Aorta (tissue), 5 donors: ENCODE measurements around the gene TRIM67. TPM values are rescaled to one million over a fixed set of nuclear protein-coding genes. Genes with fewer than 3 reads are reported as not detected.

Source experiments
- ATAC-seq: fragments of 200-7000 bp; cut with Tn5 transposase; one replicate; pipeline ENCODE4 v1.9.1; 2022; ENCODE audit warnings: moderate library complexity; ENCODE audit not compliant: low FRiP score
- DNase-seq, 2 donors: peaks; one replicate each; pipeline ENCODE4 v3.0.0-alpha.2; 2020
- H3K27ac ChIP-seq, 2 donors: one replicate each; pipeline ENCODE4 v1.5.1; 2013; ENCODE audit warnings: low read length in 2 of 2, mild to moderate bottlenecking in 2 of 2, moderate library complexity in 2 of 2, control low read depth in 1 of 2, inconsistent platforms in 1 of 2, low read depth in 1 of 2
- H3K27me3 ChIP-seq, 2 donors: one replicate each; pipeline ENCODE4 v1.6.1; 2013; ENCODE audit warnings: control low read depth in 1 of 2, low read length in 1 of 2, mild to moderate bottlenecking in 1 of 2, moderate library complexity in 1 of 2; ENCODE audit not compliant: insufficient read depth in 2 of 2, control insufficient read depth in 1 of 2
- H3K36me3 ChIP-seq, 2 donors: one replicate each; pipeline ENCODE4 v1.6.1; 2013; ENCODE audit warnings: control low read depth in 1 of 2, low read length in 1 of 2, mild to moderate bottlenecking in 1 of 2; ENCODE audit not compliant: insufficient read depth in 2 of 2, control insufficient read depth in 1 of 2
- H3K4me1 ChIP-seq, 2 donors: one replicate each; pipeline ENCODE4 v1.6.1; 2013; ENCODE audit warnings: low read length in 2 of 2, control low read depth in 1 of 2, mild to moderate bottlenecking in 1 of 2, moderate library complexity in 1 of 2; ENCODE audit not compliant: insufficient read depth in 2 of 2, control insufficient read depth in 1 of 2
- H3K4me3 ChIP-seq, 2 donors: one replicate each; pipeline ENCODE4 v1.5.1; 2013; ENCODE audit warnings: low read length in 2 of 2, control low read depth in 1 of 2, mild to moderate bottlenecking in 1 of 2
- H3K9me3 ChIP-seq: one replicate; pipeline ENCODE4 v1.6.1; 2013; ENCODE audit warnings: mild to moderate bottlenecking, low read length; ENCODE audit not compliant: control insufficient read depth
- WGBS, 2 donors: extraction: QIAGEN DNeasy Blood & Tissue Kit; methylation state at CpG; one replicate each; pipeline ENCODE4 v1.1.7; 2013; 5-methylcytosine and 5-hydroxymethylcytosine counted together
- intact Hi-C, 2 donors: fragments of 100-400 bp; cut with DNase I; formaldehyde crosslinking; loops; one replicate each; pipeline versions ENCODE4 v1.14.2 to v1.15.0; 2022
- polyA plus RNA-seq, 2 donors: library from polyadenylated mRNA; stranded (reverse); fragments of 200-250 nt; gene quantifications; one replicate each; pipeline ENCODE4 v1.2.3, GENCODE V29; 2013
- total RNA-seq, 2 donors: library from RNA; stranded (reverse); fragmentation: NEBNext Ultra II Directional; extraction: Animal tissue kit (Norgen Biotek cat#: 25700); gene quantifications; one replicate each; pipeline ENCODE4 v1.2.1, GENCODE V29; 2021
- donor health status: healthy with polysubstance abuse.
- donor health status: Bipolar disorder and iron deficiency.
- donor health status: DM: no; HTN: no; CAD: no.
- donor health status: DM: no; HTN: no; CAD: no.
- donor health status: DM: yes; HTN: yes; CAD: no.

TRIM67 gene
- total and polyA plus RNA-seq, 4 donors: under 0.01 TPM; not detected in 3

GRCh38 chr1:231193710-231194340 is 32.0 kb downstream of the TRIM67 start:
- Histone ChIP-seq H3K27me3 (no peaks in the 10 kb centered on the region), H3K4me3 (no peak overlapping the region), H3K27ac (no peak overlapping the region), H3K4me1 (no peaks in the 10 kb centered on the region), H3K9me3 (no peaks in the 10 kb centered on the region), H3K36me3 (no peaks in the 10 kb centered on the region)
- intact Hi-C loops: no loop called here
- 66 to 73% methylated on average over 10 of the region's 10 CpGs for WGBS, 2 donors
- ATAC-seq (no peak), DNase-seq (peak in 1 of 2 donors; percentile 22)

GRCh38 chr1:231194476-231194842 is 32.6 kb downstream of the TRIM67 start:
- ATAC-seq (no peak), DNase-seq (no peak)
- Histone ChIP-seq H3K27me3 (no peaks in the 10 kb centered on the region), H3K36me3 (no peaks in the 10 kb centered on the region), H3K27ac (no peak overlapping the region), H3K4me3 (no peak overlapping the region), H3K9me3 (no peaks in the 10 kb centered on the region), H3K4me1 (no peaks in the 10 kb centered on the region)
- WGBS, 2 donors: 70 to 80% methylated on average over 2 of the region's 2 CpGs
- intact Hi-C loops: no loop called here

GRCh38 chr1:231194843-231195516 is 33.1 kb downstream of the TRIM67 start:
- no peak overlapping the region for H3K4me3 ChIP-seq
- intact Hi-C loops: no loop called here
- H3K36me3 ChIP-seq: no peaks in the 10 kb centered on the region
- no peak overlapping the region for H3K27ac ChIP-seq
- no peak for ATAC-seq
- no peaks in the 10 kb centered on the region for H3K9me3 ChIP-seq
- DNase-seq: peak in 1 of 2 donors; percentile 12
- H3K27me3 ChIP-seq: no peaks in the 10 kb centered on the region
- H3K4me1 ChIP-seq: no peaks in the 10 kb centered on the region
- WGBS, 2 donors: 80 to 84% methylated on average over 8 of the region's 8 CpGs

- intact Hi-C loops: no loop called here
- Histone ChIP-seq H3K27ac (no peak overlapping the region), H3K36me3 (no peaks in the 10 kb centered on the region), H3K27me3 (no peaks in the 10 kb centered on the region), H3K4me1 (no peaks in the 10 kb centered on the region), H3K4me3 (no peak overlapping the region), H3K9me3 (no peaks in the 10 kb centered on the region)
- DNase-seq (no peak), ATAC-seq (no peak)
- WGBS, 2 donors: 90% methylated on average over 3 of the region's 3 CpGs
Measured at GRCh38 chr1:231196307-231196706, 34.4 kb downstream of the TRIM67 start.

GRCh38 chr1:231196728-231197127 is 34.9 kb downstream of the TRIM67 start:
- intact Hi-C loops: no loop called here
- ATAC-seq: no peak
- Histone ChIP-seq H3K4me3 (no peak overlapping the region), H3K36me3 (no peaks in the 10 kb centered on the region), H3K27me3 (no peaks in the 10 kb centered on the region), H3K9me3 (no peaks in the 10 kb centered on the region), H3K4me1 (no peaks in the 10 kb centered on the region), H3K27ac (no peak overlapping the region)
- DNase-seq: peak in 1 of 2 donors; percentile 13
- 77 to 79% methylated on average over 2 of the region's 2 CpGs for WGBS, 2 donors

- intact Hi-C loops: no loop called here
- DNase-seq (peak in 1 of 2 donors; percentile 61), ATAC-seq (no peak)
- Histone ChIP-seq H3K4me3 (no peak overlapping the region), H3K27me3 (no peaks in the 10 kb centered on the region), H3K36me3 (no peaks in the 10 kb centered on the region), H3K4me1 (no peaks in the 10 kb centered on the region), H3K27ac (no peak overlapping the region), H3K9me3 (no peaks in the 10 kb centered on the region)
- WGBS, 2 donors: 96 to 97% methylated on average over 7 of the region's 7 CpGs
Measured at GRCh38 chr1:231199868-231200267, 38.0 kb downstream of the TRIM67 start.

GRCh38 chr1:231200388-231201031 is 38.7 kb downstream of the TRIM67 start:
- no peaks in the 10 kb centered on the region for H3K27me3 ChIP-seq
- ATAC-seq (no peak), DNase-seq (no peak)
- no peaks in the 10 kb centered on the region for H3K36me3 ChIP-seq
- 60 to 61% methylated on average over 8 of the region's 8 CpGs for WGBS, 2 donors
- intact Hi-C loops: no loop called here
- no peak overlapping the region for H3K4me3 ChIP-seq
- H3K27ac ChIP-seq: no peak overlapping the region
- H3K9me3 ChIP-seq: no peaks in the 10 kb centered on the region
- H3K4me1 ChIP-seq: no peaks in the 10 kb centered on the region

GRCh38 chr1:231201375-231201978 is 39.6 kb downstream of the TRIM67 start:
- intact Hi-C loops: no loop called here
- ATAC-seq (no peak), DNase-seq (no peak)
- Histone ChIP-seq H3K36me3 (no peaks in the 10 kb centered on the region), H3K9me3 (no peaks in the 10 kb centered on the region), H3K4me3 (no peak overlapping the region), H3K27me3 (no peaks in the 10 kb centered on the region), H3K4me1 (no peaks in the 10 kb centered on the region), H3K27ac (no peak overlapping the region)
- WGBS, 2 donors: 89 to 91% methylated on average over 16 of the region's 16 CpGs
